A549 treated with CpdA at 1 μM for 4 hours (cell line): ENCODE measurements around the gene ZNF716. TPM values are rescaled to one million over a fixed set of nuclear protein-coding genes. Genes with fewer than 3 reads are reported as not detected.

ENCODE experiments used
- total RNA-seq: library from RNA; stranded (reverse); fragments of 200-300 nt; extraction: Qiagen RNA extraction; gene quantifications from 5 replicates; pipeline ENCODE4 v1.2.3, GENCODE V29; 2022; ENCODE audit warnings: low read depth

ZNF716 gene
- not detected in 5 replicates for total RNA-seq

GRCh38 chr7:57449904-57450303 lies at the start of gene ZNF716:
Gene ZNF716, plus strand, starts transcription at chr7:57450177. Its CDS starts 112 bp downstream, at chr7:57450289.

